ENCODE data around the gene RETREG1.
"Not testable (repeated sequence)": the region's sequence is repeated elsewhere in the genome, so short reads cannot be mapped to it uniquely, and the experiment has no call there.

RETREG1 gene

DNA sequence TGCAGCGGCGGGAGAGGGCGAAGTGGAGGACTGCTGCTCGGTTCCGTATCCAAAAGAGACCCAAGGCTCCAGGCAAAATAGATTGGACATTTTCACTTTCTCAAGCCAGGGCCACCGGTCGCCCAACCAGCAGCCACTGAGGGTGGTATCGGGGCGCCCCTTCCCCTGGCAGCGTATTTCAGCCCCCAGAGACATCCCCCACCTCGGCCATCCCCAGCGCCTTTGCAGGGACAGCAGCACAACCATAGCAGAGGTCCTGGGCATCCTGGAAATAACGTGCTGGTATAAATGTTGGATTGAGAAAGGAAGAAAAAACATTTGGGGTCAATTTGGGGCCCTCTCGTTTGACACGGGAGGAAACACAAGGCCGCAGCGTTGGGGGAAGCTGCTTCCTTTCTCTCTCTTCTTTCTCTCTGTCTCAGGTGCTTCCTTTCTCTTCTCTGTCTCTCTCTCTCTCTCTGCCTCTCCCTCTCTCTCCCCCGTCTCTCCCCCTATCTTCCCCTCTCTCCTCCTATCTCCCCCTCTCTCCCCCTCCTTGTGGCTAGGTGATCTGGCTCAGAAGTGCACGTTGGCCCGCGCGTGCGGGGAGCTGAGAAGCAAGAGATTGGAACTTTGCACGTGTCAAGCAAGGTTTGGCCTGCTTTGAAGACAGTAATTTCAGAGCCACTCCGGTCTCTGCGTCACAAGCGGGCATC is 624 bp upstream of the RETREG1 start:
- in situ Hi-C loops (cut with MboI; ENCODE audit: low sequenced_read_pairs): no loop called here

DNA sequence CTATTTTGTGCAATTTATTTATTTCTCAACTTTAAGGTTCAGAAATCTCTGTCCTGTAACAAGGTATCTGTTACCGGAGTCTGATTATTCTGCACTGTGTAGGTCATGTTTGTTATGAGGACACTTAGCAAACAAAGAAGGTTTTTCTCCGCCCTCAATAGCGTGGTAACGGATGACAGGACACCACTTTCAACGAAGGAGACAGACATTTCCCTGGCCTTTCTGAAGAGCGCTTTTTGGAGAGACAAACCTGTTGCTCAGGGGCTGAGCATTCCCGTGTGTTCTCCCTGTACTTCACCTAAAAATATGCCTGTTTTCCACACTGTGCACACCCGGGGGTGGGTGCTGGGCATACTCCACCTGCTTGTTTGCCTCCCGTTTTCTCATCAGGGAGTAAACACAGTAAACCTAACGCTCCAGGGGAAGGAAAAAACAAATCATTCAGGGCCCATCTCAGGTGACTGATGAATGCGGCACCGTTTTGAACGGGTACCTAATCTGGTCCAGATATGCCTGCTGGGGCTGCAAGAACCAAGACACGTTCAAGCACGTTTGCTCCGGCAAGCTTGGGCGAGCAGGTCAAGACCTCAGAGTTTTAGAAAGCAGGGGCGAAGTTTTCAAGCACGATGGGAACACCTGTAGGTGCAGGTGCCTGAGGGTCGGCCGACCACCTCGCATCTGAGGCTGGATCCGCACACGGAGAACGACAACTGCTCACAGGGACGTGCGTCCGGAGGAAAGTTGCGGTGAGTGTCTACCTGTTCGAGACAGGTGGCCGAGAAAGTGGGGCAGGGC is 859 bp downstream of the RETREG1 start:
- in situ Hi-C loops (cut with MboI; ENCODE audit: low sequenced_read_pairs): no loop called here

GRCh38 chr5:16612007-16612406 is 4.8 kb downstream of the RETREG1 start:
- in situ Hi-C loops (cut with MboI; ENCODE audit: low sequenced_read_pairs): no loop called here

- in situ Hi-C loops (cut with MboI; ENCODE audit: low sequenced_read_pairs): not testable (repeated sequence)
Measured at GRCh38 chr5:16610896-16611295, 5.9 kb downstream of the RETREG1 start.

GRCh38 chr5:16609412-16609811 is 7.4 kb downstream of the RETREG1 start:
- in situ Hi-C loops (cut with MboI; ENCODE audit: low sequenced_read_pairs): no loop called here

GRCh38 chr5:16606628-16607027 is 10.2 kb downstream of the RETREG1 start:
- in situ Hi-C loops (cut with MboI; ENCODE audit: low sequenced_read_pairs): no loop called here

DNA sequence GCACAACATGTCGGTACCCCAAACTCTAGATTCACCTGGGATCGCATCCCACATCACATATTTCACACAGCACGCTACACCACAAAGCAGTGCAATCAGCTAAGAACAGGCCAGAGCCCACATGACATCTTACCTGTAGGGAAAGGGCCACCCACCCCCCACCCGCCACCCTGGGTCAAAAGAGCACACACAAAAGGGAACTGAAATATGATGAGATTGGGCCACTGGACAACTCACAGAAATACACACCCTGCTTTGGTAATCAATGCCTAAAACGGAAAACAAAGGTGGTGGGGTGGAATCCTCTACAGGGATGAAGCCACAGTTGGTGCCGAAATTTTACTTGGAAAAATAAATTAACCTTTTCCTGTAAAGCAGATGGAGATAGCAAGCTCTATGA is 13.1 kb downstream of the RETREG1 start:
- in situ Hi-C loops (cut with MboI; ENCODE audit: low sequenced_read_pairs): no loop called here

DNA sequence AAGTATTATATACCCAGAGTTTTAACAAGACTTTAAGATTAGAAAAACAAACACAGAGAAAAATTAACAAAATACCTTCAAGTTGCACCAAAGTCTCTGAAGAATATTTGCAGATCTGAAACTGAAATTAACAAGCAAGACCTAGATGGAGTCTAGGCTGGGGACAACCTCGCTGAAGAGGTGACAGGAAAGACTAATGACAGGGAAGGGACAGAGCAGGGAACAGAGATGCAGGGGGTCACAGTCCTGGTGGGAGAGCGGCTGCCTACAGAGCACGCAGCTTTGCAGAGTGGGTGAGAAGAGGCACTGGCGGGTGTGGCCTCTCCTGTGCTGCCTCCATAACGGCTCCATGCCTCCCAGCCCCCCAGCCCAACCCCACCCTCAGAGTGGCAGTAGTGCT is 13.5 kb downstream of the RETREG1 start:
- in situ Hi-C loops (cut with MboI; ENCODE audit: low sequenced_read_pairs): no loop called here

- in situ Hi-C loops (cut with MboI; ENCODE audit: low sequenced_read_pairs): no loop called here
Measured at GRCh38 chr5:16602182-16602581, 14.6 kb downstream of the RETREG1 start.

DNA sequence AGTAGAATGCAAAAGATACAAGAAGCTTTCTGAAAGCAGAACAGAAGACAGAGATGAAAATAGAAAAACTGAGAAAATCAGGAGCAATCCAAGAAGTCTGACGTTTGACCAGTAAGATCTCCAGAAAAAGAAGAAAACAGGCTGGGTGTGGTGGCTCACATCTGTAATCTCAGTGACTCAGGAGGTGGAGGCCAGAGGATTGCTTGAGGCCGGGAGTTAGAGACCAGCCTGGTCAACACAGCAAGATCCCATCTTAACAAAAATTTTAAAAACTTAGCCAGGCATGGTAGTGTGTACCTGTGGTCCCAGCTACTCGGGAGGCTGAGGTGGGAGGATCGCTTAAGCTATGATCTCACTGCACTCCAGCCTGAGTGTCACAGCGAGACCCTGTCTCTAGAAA is 15.9 kb downstream of the RETREG1 start:
- in situ Hi-C loops (cut with MboI; ENCODE audit: low sequenced_read_pairs): no loop called here

GRCh38 chr5:16600397-16600796 is 16.4 kb downstream of the RETREG1 start:
- in situ Hi-C loops (cut with MboI; ENCODE audit: low sequenced_read_pairs): no loop called here

DNA sequence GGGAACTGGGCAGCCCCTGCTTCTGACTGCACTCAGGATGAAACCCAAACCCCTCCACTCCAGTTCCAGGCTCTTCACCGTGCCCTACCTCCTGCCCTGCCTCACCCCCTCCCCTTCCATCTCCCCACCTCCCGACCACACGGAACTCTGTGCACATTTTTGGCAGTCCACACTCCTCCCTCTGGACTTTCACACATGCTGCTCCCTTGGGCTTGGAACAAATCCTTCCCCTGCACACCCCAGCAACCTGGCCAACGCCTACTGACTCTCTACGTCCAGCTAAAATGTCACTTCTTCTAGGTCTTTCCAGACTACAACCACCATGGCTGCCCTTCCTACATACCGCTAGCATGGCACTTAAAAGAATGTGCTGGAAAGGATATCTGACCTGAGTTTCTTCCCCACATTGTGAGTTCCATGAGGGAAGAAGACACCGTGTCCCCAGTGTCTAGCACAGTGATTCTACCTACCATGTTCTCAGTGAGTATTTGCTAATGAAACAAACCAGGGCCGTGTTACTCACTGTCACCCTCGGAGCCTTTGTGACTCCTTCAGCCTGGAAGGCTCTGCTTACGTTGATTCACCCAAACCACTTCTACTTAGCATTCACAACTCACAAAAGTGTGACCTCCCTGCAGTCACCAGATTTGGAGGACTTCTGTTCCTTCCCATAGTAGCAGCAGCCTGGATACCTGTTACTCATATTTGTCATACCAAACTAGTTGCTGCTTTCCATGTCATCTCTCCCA is 18.7 kb downstream of the RETREG1 start:
- in situ Hi-C loops (cut with MboI; ENCODE audit: low sequenced_read_pairs): no loop called here

GRCh38 chr5:16596581-16596940 is 20.2 kb downstream of the RETREG1 start:
- in situ Hi-C loops (cut with MboI; ENCODE audit: low sequenced_read_pairs): no loop called here

GRCh38 chr5:16595881-16596580 is 20.8 kb downstream of the RETREG1 start:
- in situ Hi-C loops (cut with MboI; ENCODE audit: low sequenced_read_pairs): no loop called here

GRCh38 chr5:16593628-16594027 is 23.2 kb downstream of the RETREG1 start:
- in situ Hi-C loops (cut with MboI; ENCODE audit: low sequenced_read_pairs): no loop called here

DNA sequence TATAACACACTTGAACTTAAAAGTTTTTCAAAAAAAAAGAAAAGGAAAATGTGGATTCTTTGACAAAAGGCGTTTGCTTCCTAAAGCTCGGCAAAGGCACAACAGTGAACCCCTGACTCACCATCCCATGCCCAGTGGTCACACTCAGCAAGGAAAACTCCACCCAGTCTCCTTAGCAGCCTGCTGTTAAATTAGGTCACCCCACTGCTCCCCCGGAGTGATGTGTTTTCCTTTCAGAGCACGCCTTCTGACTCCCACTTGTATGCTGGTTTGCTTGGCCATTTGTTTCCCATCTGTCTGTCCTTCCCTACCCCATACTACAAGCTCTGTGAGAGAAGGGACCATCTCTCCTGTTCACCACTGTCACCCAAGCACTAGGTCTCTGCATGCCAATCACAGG is 23.8 kb downstream of the RETREG1 start:
- in situ Hi-C loops (cut with MboI; ENCODE audit: low sequenced_read_pairs): no loop called here

- in situ Hi-C loops (cut with MboI; ENCODE audit: low sequenced_read_pairs): no loop called here
Measured at GRCh38 chr5:16592255-16592654, 24.5 kb downstream of the RETREG1 start.

GRCh38 chr5:16590685-16591084 is 26.1 kb downstream of the RETREG1 start:
- in situ Hi-C loops (cut with MboI; ENCODE audit: low sequenced_read_pairs): no loop called here

- in situ Hi-C loops (cut with MboI; ENCODE audit: low sequenced_read_pairs): no loop called here
Measured at GRCh38 chr5:16589658-16590057, 27.1 kb downstream of the RETREG1 start.

DNA sequence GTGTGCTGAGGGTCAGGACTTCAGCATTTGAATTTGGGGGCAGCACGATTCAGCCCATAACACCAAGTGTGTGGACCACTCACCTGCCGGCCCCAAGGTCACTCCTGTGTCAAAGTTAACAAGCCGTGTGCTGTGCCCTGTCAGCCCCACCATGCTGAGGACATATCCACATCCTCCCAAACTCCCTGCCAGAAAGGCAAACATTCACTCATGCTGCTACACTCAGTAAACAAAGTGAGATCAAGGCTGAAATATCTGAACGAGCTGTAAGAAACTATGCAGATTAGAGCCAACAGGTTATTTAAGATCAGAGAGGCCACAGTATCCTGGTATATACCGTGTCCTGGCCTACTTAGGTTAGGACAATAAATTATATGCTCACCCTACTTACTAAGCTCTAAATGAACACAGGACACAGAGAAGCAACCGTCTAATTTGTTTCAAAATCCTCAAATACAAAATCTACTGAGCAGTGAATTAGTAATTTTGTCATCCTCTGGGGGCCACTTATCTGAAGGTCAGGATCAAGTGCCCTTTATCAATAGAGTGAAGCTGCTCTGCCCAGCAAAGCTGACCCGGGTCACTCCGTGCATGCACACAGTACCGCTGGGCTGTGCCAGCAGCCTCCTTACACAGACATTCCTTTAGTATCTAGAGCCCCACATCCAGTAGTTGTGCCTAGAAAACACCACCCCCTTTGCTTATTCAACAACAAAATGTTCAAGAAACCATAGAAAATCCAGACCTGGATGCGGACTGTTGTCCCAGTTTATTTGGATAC is 28.2 kb downstream of the RETREG1 start:
- in situ Hi-C loops (cut with MboI; ENCODE audit: low sequenced_read_pairs): no loop called here

All from HL-60/S4 treated with phorbol 12-myristate 13-acetate at 8.2 ng/mL for 4 days and 3 days (cell line).